ENCODE results near the gene MICOS13.
A peak's percentile ranks its signal among the peaks of the same experiment; 100 is the strongest.

MICOS13 gene

DNA sequence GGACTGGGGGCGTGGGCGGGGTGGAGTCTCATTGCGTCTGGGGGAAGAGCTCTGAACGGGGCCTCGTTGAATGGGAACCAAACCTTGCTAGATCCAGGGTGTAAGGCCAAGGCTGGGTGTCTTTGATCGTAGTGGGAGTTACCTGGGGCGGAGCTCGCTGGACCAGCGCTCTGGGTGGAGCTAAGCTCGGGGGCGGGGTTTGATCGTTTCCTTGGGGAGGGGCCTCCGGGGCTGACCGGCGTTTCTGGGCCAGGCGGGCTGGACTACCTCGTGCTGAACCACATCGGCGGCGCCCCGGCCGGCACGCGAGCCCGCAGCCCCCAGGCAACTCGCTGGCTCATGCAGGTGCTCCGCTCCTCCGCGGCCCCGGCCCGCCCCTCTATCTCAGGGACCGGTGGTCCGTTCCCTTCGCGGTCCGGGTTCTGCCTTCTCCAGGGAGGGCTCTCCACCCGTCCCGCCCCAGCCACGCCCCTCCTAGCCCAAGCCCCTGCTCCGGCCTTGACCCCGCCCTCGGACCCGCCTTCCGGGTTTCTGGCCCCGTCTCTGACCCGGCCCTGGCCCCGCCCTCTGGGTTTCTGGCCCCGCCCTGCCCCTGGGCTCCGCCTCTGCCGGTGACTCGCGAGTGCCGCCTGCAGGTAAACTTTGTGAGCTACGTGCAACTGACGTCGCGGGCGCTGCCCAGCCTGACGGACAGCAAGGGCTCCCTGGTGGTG lies 6.5 kb upstream of the MICOS13 start:
- peak; percentile 95 to 96 for DNase-seq

DNA sequence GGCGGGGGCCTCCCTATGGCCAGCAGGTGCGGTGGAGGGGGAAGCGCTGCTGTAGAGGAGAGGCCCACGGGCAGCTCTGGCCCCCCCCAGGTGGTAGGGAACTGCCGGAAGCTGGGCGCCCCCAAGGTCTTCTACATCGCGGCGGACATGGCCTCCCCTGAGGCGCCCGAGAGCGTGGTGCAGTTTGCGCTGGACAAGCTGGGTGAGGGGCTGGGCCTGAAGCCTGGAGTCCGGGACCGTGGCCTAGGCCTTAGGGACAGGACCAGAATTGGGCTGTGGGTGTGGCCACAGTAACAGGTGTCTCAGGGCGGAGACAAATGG lies 6.0 kb upstream of the MICOS13 start:
- no peak for DNase-seq

DNA sequence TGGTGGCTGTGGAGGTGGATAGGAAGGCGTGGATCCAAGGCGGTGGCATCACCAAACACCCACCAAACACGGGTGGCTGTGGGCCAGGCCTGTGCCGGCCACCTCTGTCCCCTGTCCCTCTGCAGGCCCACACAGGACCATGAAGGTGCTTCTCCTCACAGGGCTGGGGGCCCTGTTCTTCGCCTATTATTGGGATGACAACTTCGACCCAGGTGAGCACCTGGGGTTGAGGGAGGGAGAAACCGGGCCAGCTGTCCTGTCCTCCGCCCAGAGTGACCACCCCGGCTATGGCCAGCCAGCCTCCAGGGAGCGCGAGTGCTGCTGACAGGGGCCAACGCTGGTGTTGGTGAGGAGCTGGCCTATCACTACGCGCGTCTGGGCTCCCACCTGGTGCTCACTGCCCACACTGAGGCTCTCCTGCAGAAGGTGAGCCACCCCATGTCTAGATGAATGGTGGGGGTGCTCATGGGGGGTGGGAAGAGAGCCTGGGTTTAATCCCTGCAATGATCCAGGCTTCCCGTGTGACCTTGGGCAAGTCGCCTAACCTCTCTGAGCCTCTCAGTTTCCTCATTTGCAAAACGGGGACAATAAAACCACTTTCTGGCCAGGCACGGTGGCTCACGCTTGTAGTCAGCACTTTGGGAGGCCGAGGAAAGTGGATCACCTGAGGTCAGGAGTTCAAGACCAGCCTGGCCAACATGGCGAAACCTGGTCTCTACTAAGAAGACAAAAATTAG lies 4.5 kb upstream of the MICOS13 start:
- no peak for DNase-seq

DNA sequence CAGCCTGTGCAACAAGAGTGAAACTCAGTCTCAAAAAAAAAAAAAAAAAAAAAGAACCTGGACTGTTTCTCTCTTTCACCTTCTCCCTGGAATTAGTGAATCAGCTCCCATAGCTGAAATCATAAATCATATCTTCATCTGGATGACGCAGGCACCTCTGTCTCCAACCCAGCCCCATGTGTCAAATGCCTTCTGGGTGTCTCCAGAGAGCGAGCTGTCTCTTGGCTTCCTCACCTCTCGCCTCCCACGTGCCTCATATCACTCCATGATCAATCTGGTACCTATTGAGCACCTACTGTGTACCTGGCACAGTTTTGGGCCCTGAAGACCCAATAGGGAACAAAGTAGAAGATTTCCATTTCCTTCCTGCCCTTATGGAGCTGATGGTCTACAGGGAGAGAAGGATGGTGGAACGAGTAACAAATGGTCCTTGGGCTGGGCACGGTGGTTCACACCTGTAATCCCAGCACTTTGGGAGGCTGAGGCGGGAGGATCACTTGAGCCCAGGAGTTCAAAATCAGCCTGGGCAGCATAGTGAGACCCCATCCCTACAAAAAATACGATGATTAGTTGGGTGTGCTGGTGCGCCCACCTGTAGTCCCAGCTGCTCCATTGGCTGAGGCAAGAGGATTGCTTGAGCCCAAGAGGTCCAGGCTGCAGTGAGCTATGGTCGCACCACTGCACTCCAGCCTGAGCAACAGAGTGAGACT lies 3.0 kb upstream of the MICOS13 start:
- DNase-seq, result no peak

DNA sequence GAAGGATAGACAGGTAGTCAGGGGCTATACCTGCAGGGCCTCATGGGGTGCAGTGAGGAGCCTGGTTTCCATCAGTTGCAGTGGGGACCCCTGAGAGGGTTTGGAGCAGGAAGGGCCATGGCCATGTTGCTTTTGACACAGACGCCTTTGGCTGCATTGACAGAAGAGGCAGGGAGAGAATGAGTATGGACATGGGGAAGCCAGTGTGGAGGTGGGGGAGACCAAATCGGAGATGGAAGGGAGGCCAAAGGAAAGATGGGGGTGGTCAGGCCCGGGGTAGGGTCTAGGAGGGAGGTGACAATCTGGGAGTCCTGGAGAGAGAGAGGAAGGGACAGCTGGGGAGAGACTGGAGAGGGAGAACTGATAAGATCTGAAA lies 1.8 kb upstream of the MICOS13 start:
- DNase-seq, result no peak

DNA sequence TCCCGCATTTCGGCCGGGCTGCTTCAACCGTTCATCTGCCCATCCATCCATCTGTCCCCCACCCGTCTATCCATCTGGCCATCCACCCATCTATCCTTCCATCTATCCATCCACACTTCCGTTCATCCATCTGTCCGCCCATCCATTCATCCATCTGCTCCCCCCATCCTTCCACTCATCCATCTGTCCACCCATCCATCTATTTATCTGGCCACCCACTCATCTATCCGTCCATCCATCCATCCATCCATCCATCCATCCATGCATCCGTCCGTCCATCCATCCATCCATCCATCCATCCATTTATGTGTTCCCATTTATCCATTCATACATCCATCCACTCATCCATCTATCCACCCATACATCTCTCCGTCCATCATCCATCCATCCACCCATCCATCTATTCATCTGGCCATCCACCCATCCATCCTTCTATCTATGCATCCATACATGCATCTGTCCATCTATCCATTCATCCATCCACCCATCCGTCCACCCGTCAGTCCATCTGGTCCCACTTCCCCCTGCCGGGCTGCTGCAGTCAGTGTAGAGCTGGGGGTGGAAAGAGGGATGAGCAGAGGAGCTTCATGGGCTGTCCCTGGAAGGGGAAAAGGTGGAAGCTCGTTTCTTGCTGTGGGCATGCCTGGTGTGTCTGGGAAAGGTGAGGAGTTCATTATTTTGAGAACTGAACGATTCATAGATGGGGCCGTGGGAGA lies 1.2 kb upstream of the MICOS13 start:
- DNase-seq, result no peak

DNA sequence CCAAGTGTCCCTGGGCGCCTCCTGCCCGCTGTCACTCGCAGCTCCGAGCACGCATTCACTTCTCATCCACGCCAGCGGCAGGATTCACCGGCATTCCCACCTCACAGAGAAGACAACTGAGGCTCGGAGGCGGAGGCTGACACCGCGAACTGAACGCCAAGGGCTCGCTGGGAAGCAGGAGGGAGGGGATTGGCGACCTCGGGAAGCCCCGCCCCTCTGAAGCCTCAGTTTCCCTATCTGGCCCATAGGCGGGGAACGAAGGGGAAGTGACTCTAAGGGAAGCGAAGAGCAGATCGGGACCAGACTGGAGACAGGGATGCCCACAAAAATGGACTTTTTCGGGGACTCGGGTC lies 256 bp downstream of the MICOS13 start:
- DNase-seq, result no peak

DNA sequence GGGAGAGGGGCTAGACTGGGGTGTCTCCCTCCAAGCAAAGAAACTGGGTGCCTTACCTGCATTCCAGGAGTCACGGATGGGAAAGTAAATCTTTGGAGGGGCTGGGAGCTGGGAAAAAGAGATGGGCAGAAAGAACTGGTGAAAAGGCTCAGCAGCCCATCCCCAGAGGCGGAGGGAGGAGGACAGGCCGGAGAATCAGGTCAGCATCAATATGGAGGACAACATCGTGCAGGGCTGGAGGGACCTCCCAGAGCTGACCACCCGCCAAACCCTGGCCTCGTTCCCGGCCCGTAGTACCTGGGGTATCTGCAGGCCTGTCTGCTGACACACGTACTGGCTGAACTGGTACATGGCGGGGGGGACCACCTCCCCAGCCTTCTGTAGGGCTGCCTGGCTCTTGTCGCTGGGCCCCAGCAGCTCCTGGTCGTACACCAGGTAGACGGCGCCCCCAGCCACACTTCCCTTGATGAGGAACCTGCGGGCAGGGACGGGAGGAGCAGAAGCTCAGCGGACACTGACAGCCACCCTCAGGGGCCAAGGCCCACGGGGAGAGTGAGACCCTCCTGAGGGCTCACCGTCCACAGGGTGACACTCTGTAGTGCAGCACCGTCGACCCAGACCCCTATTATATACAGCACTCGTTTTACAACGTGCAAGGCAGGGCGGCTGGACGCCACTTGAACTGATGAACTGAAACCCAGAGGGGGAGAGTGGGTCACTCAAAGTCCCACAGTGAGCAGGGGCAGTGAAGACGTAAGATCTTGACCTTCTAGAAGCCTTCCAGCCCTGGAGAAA lies 830 bp downstream of the MICOS13 start:
- no peak for DNase-seq

DNA sequence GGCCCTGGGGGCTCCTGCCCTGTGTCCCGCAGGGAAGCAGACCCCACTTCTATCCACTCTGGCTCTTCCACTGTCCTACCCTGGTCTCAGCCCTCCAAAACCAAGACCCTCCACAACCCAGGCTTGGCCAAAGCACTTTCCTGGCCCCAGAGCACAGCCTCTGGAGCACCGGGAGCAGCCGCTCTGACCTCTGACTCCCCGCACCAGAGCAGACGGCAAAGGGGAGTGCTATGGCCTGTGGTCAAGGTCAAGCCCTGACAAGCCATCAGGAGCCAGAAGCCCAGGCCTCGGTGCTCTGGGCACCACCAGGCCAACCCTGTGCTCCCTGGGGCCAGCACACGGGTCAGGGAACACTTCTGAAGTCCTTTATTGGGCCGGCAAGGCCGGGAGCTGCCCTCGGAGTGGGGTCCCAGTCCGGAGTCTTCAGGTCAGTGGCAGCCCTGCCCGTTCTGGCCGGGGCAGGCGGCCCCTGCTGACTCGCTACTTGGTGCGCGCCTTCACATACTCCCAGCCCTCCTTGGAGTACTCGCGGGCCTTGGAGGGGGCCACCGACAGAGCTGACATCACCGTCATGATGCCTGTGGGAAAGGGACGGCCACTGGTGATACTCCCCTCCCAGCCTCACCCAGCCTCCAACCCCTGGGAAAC lies 2.1 kb downstream of the MICOS13 start:
- DNase-seq, result no peak

DNA sequence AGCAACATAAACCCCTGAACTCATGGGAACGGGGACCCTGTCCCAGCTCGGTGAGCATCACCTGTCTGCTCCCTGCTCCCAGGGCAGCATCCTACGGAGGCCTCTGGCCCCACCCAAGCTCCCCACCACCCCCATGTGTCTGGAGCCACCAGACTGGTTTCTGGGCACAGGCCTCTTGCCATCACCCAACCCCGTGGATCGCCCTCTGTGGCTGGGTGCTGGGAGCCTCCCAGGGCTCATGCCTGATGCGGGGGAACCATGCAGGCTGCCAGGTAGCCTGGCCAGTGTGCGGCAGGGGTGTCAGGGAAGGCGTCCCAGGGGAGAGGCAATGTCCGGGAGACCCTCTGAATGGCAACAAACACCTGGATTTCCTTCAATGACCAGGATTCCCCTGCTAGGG lies 2.7 kb downstream of the MICOS13 start:
- DNase-seq, result no peak

DNA sequence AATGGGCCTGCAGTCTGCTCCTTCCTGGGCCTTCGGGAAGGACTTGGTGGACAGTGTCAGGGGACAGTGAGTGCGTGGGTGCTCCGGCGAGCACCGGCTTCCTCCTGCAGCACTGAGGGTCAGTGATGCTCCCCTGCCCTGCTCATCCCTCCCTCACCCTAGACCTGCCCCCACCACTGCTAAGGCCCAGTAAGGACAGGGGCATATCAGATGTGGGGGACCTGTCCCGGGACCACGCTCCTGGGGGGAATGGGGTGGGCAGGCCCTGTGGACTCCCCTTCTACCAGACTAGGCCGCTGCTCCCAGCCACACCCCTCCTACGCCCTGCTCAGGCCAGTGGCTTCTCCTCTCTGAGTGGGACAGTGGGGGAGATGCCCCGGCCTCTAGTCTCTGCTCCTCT lies 3.2 kb downstream of the MICOS13 start:
- DNase-seq, result no peak

DNA sequence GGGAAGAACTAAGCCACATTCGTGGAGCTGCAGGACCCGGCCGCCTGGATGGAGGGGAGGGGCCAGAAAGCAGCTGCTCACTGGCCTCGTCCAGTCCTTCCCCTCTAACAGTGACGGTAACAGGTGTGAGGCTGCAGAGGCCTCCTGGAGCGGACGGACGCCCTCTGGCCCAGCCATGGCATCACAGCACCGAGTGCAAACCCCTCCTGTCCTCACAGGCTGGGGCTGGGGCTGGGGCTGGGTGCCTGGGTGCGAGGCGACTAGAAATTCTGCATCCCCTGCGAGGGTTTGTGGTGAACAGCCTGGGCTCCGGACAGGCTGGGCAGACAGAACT lies 3.6 kb downstream of the MICOS13 start:
- DNase-seq, result no peak

DNA sequence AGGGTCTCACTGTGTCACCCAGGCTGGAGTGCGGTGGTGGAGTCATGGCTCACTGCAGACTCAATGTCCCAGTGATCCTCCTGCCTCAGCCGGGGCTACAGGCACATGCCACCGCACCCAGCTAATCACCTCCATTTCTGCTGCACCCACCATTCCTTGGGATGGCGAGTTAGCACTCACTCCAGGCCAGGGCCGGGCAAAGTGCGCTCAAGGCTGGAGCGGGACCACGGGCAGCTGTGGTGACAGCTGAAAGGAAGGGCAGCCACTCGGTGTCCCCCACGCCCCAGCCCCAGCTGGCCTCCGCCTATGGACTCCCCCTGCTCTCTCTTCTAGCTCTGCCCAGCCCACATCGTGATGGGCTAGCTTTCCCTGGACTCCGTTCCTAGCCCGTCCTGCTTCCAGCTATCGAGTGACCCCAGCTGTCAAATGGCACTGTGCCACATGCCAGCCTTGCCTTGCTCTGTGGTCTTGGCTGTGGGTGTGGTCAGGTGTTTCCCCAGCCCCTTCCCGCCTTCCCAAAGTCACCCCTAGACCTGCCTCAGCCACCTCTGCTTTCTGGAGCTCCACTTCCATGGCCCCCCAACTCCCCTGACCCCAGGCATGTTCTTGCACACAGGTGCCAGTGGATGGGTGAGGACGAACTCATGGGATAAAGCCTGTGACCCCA lies 4.1 kb downstream of the MICOS13 start:
- DNase-seq, result no peak

DNA sequence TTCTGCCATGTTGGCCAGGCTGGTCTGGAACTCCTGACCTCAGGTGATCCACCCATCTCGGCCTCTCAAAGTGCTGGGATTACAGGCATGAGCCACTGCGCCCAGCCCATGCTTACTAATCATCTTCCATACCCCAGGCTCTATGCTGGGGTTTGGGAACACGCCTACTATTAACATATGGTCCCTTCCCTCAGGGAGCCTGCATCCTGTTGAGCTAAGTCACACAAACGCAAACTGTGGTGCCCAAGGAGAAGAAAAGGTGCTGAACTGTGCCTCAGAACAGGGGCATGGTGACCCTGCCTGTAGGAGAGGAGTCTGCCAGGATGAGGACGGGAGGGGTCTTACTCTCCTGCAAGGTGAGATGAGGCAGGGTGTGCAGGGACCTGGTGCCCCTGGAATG lies 5.6 kb downstream of the MICOS13 start:
- no peak for DNase-seq

DNA sequence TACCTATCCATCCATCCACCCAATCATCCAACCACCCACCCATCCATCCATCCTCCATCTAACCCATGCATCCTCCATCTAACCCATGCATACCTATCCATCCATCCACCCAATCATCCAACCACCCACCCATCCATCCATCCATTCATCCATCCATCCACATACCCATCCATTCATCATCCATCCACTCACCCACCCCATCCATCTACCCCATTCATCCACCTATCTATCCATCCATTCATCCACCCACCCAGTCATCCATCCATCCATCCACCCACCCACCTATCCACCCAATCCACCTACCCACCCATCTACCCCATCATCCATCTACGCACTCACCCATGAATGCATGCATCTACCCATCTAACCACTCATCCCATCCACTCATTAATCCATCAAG lies 6.6 kb downstream of the MICOS13 start:
- DNase-seq, result no peak

DNA sequence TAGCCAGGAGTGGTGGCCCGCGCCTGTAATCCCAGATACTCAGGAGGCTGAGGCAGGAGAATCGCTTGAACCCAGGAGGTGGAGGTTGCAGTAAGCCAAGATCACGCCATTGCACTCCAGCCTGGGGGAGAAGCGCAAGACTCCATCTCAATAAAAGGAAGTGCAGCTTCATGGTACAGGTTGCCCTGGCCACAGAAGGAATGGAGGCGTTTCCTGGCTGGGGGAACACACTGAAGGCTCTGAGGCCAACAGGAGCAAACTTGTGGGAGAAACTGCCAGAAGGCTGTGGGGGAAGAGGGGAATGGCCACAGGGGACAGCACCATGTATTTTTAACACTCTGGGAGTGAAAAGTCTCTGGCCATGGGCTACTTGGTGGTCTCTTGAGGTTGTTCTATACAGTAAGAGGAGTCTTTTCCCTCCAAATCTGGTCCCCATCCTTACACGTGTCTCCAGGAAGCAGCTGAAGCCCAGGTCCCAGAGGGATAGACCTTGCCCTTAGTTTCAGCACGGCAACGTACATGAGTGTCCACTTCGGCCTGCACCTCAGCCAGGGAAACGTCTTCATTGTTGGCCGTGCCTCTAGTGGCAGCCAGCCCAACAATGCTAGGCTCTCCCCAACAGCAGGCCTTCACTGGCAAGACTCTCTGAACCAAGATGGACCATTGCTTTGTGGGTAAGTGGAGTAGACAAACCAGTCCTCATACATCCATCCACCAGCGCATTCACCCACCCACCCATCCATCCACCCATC lies 7.4 kb downstream of the MICOS13 start:
- DNase-seq, result no peak

DNA sequence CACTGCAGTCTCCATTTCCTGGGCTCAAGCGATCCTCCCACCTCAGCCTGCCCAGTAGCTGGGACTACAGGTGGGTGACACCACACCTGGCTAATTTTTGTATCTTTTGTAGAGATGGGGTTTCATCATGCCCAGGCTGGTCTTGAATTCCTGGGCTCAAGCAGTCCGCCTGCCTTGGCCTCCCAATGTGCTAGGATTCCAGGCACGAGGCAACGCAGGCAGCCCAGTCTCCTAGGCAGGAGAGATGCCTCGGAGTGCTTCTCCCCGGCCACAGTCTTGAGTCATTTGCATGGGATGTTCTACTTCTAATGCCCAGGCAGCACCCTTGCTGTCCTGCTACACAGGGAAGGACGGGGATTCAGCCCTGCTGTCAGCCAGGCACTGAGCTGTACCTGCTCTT lies 8.7 kb downstream of the MICOS13 start:
- DNase-seq, result no peak

DNA sequence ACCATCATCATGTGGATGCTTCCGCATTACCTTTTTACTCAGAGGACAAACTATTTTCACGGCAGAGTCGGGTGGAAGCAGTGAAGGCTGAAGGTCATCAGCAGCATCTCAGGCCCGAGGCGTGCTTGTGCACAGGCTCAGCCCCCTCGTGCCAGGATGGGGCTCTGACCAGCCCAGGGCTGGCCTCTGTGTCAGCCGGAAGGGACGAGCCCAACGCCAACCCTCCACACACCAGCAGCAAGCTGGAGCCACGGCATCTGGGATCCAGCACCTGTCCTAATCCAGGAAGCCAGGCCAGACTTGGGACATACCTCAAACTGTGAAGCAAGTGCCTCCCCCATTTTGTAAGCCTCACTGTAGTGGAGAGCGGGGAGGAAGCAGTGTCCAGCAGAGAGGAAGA lies 11.1 kb downstream of the MICOS13 start:
- DNase-seq, result no peak

DNA sequence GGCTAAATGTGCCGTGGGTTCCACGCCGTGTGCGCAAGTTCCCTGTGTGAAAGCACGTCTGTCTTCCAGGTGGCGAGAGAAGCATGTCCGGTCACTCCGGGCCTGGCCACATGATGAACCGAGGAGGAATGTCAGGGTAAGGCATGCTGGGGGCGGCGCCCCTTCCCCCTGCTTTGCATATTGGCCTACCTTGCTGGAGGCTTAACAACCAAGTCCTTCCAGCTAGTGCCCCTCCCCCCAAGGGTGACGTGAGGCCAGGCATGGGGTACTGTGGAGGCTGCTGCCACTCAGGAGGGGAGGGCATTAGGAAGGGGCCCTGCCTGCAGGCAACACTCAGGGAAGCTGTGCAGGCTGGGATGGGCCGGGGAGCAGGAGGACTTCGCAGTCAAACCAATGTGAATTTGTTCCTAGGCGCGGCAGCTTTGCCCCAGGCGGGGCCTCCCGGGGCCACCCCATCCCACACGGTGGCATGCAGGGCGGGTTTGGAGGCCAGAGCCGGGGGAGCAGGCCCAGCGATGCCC lies 12.5 kb downstream of the MICOS13 start:
- no peak for DNase-seq

DNA sequence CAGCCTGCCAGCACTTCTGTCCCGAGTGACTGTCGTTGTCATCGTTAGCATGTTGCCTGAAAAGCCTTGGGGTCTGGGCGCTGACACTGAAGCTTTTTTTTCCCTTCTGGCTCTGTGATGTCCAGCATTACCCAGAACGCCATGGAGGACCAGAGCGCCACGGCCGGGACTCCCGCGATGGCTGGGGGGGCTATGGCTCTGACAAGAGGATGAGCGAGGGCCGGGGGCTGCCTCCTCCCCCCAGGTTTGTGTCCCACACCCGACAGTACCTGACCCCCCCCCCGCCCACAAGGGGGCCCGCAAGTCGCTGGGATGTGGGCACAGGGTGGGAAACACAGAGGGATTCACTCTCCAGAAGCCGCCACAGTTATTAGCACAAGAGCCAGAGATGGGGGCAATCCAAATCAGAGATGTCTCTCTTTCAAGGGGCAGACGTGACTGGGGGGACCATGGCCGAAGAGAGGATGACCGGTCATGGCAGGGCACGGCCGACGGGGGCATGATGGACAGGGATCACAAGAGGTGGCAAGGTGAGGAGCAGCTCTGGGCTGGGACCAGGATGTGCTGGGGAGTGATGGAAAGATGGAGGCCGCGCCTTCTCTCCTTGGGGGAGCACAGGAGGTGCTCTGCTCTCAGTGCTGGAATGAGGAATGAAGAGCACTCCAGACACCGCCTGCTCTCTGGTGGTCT lies 13.2 kb downstream of the MICOS13 start:
- DNase-seq, result no peak
